ENCODE data around the gene INVS. TPM values are rescaled to one million over a fixed set of nuclear protein-coding genes. Genes with fewer than 3 reads are reported as not detected.

Gene INVS
- total RNA-seq, 1 experiment from 2014 or later, result 15.6 TPM

GRCh38 chr9:100217536-100217935, 118.5 kb downstream of the INVS start:
- H3K4me1 ChIP-seq, result no peaks in the 10 kb centered on the region
- Mint-ChIP-seq H3K36me3 (ENCODE audit: insufficient read depth, unreplicated experiment) (no peaks in the 10 kb centered on the region), H3K27ac (ENCODE audit: unreplicated experiment) (no peak overlapping the region), H3K27me3 (ENCODE audit: insufficient read depth, unreplicated experiment) (no peaks in the 10 kb centered on the region), H3K4me1 (ENCODE audit: low read depth, unreplicated experiment) (no peaks in the 10 kb centered on the region), H3K4me3 (ENCODE audit: unreplicated experiment) (no peak overlapping the region), H3K9me3 (ENCODE audit: unreplicated experiment) (no peaks in the 10 kb centered on the region)
- H3K9me3 ChIP-seq, result no peaks in the 10 kb centered on the region
- H3K27me3 ChIP-seq (replicated peaks; ENCODE audit: control insufficient read depth, insufficient read depth, low read length), result no peaks in the 10 kb centered on the region
- BruUV-seq (replicated peaks), result no TSS peak
- no peak for DNase-seq
- H3K4me3 ChIP-seq (ENCODE audit: low read depth, low read length), result no peak overlapping the region
- intact Hi-C loops (cut with micrococcal nuclease; ENCODE audit: unreplicated experiment), result loop anchor here (5.0 to 10.0 kb wide), 2 partner anchors 80 to 393 kb away; partner anchors contain the start of gene NR4A3
- ChIA-PET CTCF (no interaction called here), POLR2A (no interaction called here)
- H3K36me3 ChIP-seq (ENCODE audit: control insufficient read depth, insufficient read depth, low read length), result no peaks in the 10 kb centered on the region
- no peak for TF ChIP-seq CTCF (IDR thresholded peaks at IDR 0.05; ENCODE audit: insufficient read depth in 1 of 2, low read depth in 1 of 2, low read length in 1 of 2, severe bottlenecking in 1 of 2, unreplicated experiment in 1 of 2)

- Histone ChIP-seq H3K4me3 (ENCODE audit: low read depth, low read length) (no peak overlapping the region), H3K4me1 (no peaks in the 10 kb centered on the region), H3K36me3 (ENCODE audit: control insufficient read depth, insufficient read depth, low read length) (no peaks in the 10 kb centered on the region), H3K27me3 (replicated peaks; ENCODE audit: control insufficient read depth, insufficient read depth, low read length) (no peaks in the 10 kb centered on the region), H3K9me3 (no peaks in the 10 kb centered on the region)
- Mint-ChIP-seq H3K36me3 (ENCODE audit: insufficient read depth, unreplicated experiment) (no peaks in the 10 kb centered on the region), H3K9me3 (ENCODE audit: unreplicated experiment) (no peaks in the 10 kb centered on the region), H3K4me1 (ENCODE audit: low read depth, unreplicated experiment) (no peaks in the 10 kb centered on the region), H3K4me3 (ENCODE audit: unreplicated experiment) (no peak overlapping the region), H3K27ac (ENCODE audit: unreplicated experiment) (no peak overlapping the region), H3K27me3 (ENCODE audit: insufficient read depth, unreplicated experiment) (no peaks in the 10 kb centered on the region)
- ChIA-PET POLR2A (no interaction called here), CTCF (no interaction called here)
- no TSS peak for BruUV-seq (replicated peaks)
- no peak for TF ChIP-seq CTCF (IDR thresholded peaks at IDR 0.05; ENCODE audit: insufficient read depth in 1 of 2, low read depth in 1 of 2, low read length in 1 of 2, severe bottlenecking in 1 of 2, unreplicated experiment in 1 of 2)
- intact Hi-C loops (cut with micrococcal nuclease; ENCODE audit: unreplicated experiment), result loop anchor here (5.0 to 10.0 kb wide), 2 partner anchors 82 to 395 kb away; partner anchors contain the start of gene NR4A3
- DNase-seq, result no peak
These were observed 120.3 kb downstream of the INVS start for GRCh38 chr9:100219347-100219746.

- Histone ChIP-seq H3K4me1 (no peaks in the 10 kb centered on the region), H3K4me3 (ENCODE audit: low read depth, low read length) (no peak overlapping the region), H3K36me3 (ENCODE audit: control insufficient read depth, insufficient read depth, low read length) (no peaks in the 10 kb centered on the region), H3K9me3 (no peaks in the 10 kb centered on the region), H3K27me3 (replicated peaks; ENCODE audit: control insufficient read depth, insufficient read depth, low read length) (no peaks in the 10 kb centered on the region)
- CTCF ChIA-PET, result no interaction called here
- H3K36me3 Mint-ChIP-seq (ENCODE audit: insufficient read depth, unreplicated experiment), result no peaks in the 10 kb centered on the region
- no peaks in the 10 kb centered on the region for H3K9me3 Mint-ChIP-seq (ENCODE audit: unreplicated experiment)
- H3K4me1 Mint-ChIP-seq (ENCODE audit: low read depth, unreplicated experiment), result no peaks in the 10 kb centered on the region
- no peak overlapping the region for H3K4me3 Mint-ChIP-seq (ENCODE audit: unreplicated experiment)
- TF ChIP-seq CTCF (IDR thresholded peaks at IDR 0.05; ENCODE audit: insufficient read depth in 1 of 2, low read depth in 1 of 2, low read length in 1 of 2, severe bottlenecking in 1 of 2, unreplicated experiment in 1 of 2), result no peak
- no TSS peak for BruUV-seq (replicated peaks)
- intact Hi-C loops (cut with micrococcal nuclease; ENCODE audit: unreplicated experiment), result loop anchor here (5.0 kb wide), 1 partner anchor 376 kb away; no protein-coding TSS in a partner anchor
- POLR2A ChIA-PET, result no interaction called here
- no peak for DNase-seq
- H3K27ac Mint-ChIP-seq (ENCODE audit: unreplicated experiment), result no peak overlapping the region
- no peaks in the 10 kb centered on the region for H3K27me3 Mint-ChIP-seq (ENCODE audit: insufficient read depth, unreplicated experiment)
These were observed 121.9 kb downstream of the INVS start for GRCh38 chr9:100220936-100221335.

Data from Caco-2 (cell line).